WTC11 (cell line): ENCODE results near the gene FRYL.

Source experiments
- E2F5 ChIP-seq: sonication (generic); formaldehyde crosslinking; IDR thresholded peaks from 2 replicates; pipeline ENCODE4 v1.8.1; 2022; ENCODE audit warnings: mild to moderate bottlenecking, moderate library complexity, missing genetic modification reagents
- KAT7 ChIP-seq: sonication (generic); formaldehyde crosslinking; IDR thresholded peaks from 2 replicates; pipeline ENCODE4 v1.8.1; 2023; ENCODE audit warnings: missing genetic modification reagents, mild to moderate bottlenecking, borderline replicate concordance
- TF ChIP-seq, protein P1 (sequence below): fragments of 200-600 bp; IDR thresholded peaks from 2 replicates; pipeline ENCODE4 v1.8.0; 2022; ENCODE audit warnings: antibody characterized with exemption

GRCh38 chr4:48667148-48667547 lies 112.9 kb downstream of the FRYL start:
- no peak for TF ChIP-seq E2F5
- TF ChIP-seq KAT7 (CRISPR knock-in tag), result no peak
- TF ChIP-seq, protein P1, sequence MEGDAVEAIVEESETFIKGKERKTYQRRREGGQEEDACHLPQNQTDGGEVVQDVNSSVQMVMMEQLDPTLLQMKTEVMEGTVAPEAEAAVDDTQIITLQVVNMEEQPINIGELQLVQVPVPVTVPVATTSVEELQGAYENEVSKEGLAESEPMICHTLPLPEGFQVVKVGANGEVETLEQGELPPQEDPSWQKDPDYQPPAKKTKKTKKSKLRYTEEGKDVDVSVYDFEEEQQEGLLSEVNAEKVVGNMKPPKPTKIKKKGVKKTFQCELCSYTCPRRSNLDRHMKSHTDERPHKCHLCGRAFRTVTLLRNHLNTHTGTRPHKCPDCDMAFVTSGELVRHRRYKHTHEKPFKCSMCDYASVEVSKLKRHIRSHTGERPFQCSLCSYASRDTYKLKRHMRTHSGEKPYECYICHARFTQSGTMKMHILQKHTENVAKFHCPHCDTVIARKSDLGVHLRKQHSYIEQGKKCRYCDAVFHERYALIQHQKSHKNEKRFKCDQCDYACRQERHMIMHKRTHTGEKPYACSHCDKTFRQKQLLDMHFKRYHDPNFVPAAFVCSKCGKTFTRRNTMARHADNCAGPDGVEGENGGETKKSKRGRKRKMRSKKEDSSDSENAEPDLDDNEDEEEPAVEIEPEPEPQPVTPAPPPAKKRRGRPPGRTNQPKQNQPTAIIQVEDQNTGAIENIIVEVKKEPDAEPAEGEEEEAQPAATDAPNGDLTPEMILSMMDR, result no peak
